Stimulated activated CD4-positive, alpha-beta T cell treated with anti-CD3 and anti-CD28 coated beads, TNF-alpha, amount 100 ng/mL, for 48 hours (primary cell): ENCODE results near the gene RABGGTA.
"Not testable (repeated sequence)": the region's sequence is repeated elsewhere in the genome, so short reads cannot be mapped to it uniquely, and the experiment has no call there.

Experiments used
- DNase-seq, 3 donors: peaks; one replicate each; pipeline ENCODE4 v3.0.0-alpha.2; 2020; ENCODE audit warnings: low read depth in 3 of 3

Gene RABGGTA

GRCh38 chr14:24241829-24242443, 29.5 kb downstream of the RABGGTA start:
- DNase-seq: peak; percentile 82 to 98 (median 86)

GRCh38 chr14:24240110-24240918, 31.1 kb downstream of the RABGGTA start:
- no peak for DNase-seq

- DNase-seq: no peak
Observed at GRCh38 chr14:24238527-24239037, 32.8 kb downstream of the RABGGTA start.

GRCh38 chr14:24238123-24238522, 33.3 kb downstream of the RABGGTA start:
- no peak for DNase-seq

- DNase-seq: no peak
Observed at GRCh38 chr14:24237463-24237955, 33.9 kb downstream of the RABGGTA start.

GRCh38 chr14:24236689-24237462, 34.5 kb downstream of the RABGGTA start:
- no peak for DNase-seq

- DNase-seq: no peak
Observed at GRCh38 chr14:24235804-24236688, 35.4 kb downstream of the RABGGTA start.

GRCh38 chr14:24234095-24235005, 37.0 kb downstream of the RABGGTA start:
- no peak for DNase-seq

GRCh38 chr14:24233538-24233866, 37.9 kb downstream of the RABGGTA start:
- no peak for DNase-seq

- DNase-seq: peak in 1 of 3 donors; percentile 54
Observed at GRCh38 chr14:24232645-24233537, 38.5 kb downstream of the RABGGTA start, which contains the start of gene GMPR2. Gene GMPR2, plus strand, starts transcription at chr14:24232929. Its CDS starts 325 bp downstream, at chr14:24233254.

- peak; percentile 85 to 91 (median 86) for DNase-seq
Observed at GRCh38 chr14:24232121-24232644, 39.2 kb downstream of the RABGGTA start, which contains the start of gene NEDD8. Gene NEDD8, minus strand, starts transcription at chr14:24232367. Its CDS starts 100 bp downstream, at chr14:24232267.

GRCh38 chr14:24231263-24232120, 39.9 kb downstream of the RABGGTA start:
- DNase-seq: no peak

GRCh38 chr14:24228902-24229301, 42.5 kb downstream of the RABGGTA start:
- no peak for DNase-seq

- DNase-seq: no peak
Observed at GRCh38 chr14:24226473-24226872, 44.9 kb downstream of the RABGGTA start.

GRCh38 chr14:24224618-24225071, 46.8 kb downstream of the RABGGTA start:
- no peak for DNase-seq

- DNase-seq: not testable (repeated sequence)
Observed at GRCh38 chr14:24222987-24223386, 48.4 kb downstream of the RABGGTA start.

GRCh38 chr14:24219521-24219920, 51.9 kb downstream of the RABGGTA start:
- DNase-seq: no peak
